Immature natural killer cell (primary cell): ENCODE results near the gene PNPLA8. TPM values are rescaled to one million over a fixed set of nuclear protein-coding genes. Genes with fewer than 3 reads are reported as not detected.
"Not testable (repeated sequence)": the region's sequence is repeated elsewhere in the genome, so short reads cannot be mapped to it uniquely, and the experiment has no call there.

ENCODE experiments used
- DNase-seq, 3 donors: peaks; one replicate each; pipeline ENCODE4 v3.0.0; 2022; ENCODE audit warnings: mixed read lengths in 1 of 3
- H3K27ac Mint-ChIP-seq, 6 donors: one replicate each; pipeline ENCODE4 v1.8.0; 2020; ENCODE audit warnings: mixed read lengths in 6 of 6, mild to moderate bottlenecking in 5 of 6, inconsistent platforms in 4 of 6, moderate library complexity in 3 of 6
- H3K27me3 Mint-ChIP-seq, 3 donors: one replicate each; pipeline ENCODE4 v1.8.0; 2020 to 2021; ENCODE audit warnings: low read depth in 3 of 3, mild to moderate bottlenecking in 3 of 3, mixed read lengths in 3 of 3, moderate library complexity in 3 of 3, inconsistent platforms in 1 of 3
- H3K36me3 Mint-ChIP-seq, 3 donors: one replicate each; pipeline ENCODE4 v1.8.0; 2020; ENCODE audit warnings: mixed read lengths in 3 of 3, inconsistent platforms in 2 of 3, mild to moderate bottlenecking in 2 of 3
- H3K4me1 Mint-ChIP-seq, 2 donors: one replicate each; pipeline ENCODE4 v1.8.0; 2020; ENCODE audit warnings: inconsistent platforms in 2 of 2, mild to moderate bottlenecking in 2 of 2, mixed read lengths in 2 of 2, moderate library complexity in 1 of 2
- H3K4me3 Mint-ChIP-seq, 5 donors: one replicate each; pipeline ENCODE4 v1.8.0; 2020; ENCODE audit warnings: mild to moderate bottlenecking in 5 of 5, mixed read lengths in 5 of 5, inconsistent platforms in 3 of 5, moderate library complexity in 3 of 5
- H3K9me3 Mint-ChIP-seq, 6 donors: one replicate each; pipeline ENCODE4 v1.8.0; 2020; ENCODE audit warnings: mild to moderate bottlenecking in 6 of 6, mixed read lengths in 6 of 6, inconsistent platforms in 4 of 6, moderate library complexity in 3 of 6
- polyA plus RNA-seq, 3 donors: library from polyadenylated mRNA; unstranded; fragments of 300-500 nt; fragmentation: Illumina TruSeq; gene quantifications; one replicate each; pipeline ENCODE4 v1.2.3, GENCODE V29; 2021

Gene PNPLA8
- polyA plus RNA-seq, 3 donors from 2014 or later: 16.8 to 35.4 (median 31.7) TPM

DNA sequence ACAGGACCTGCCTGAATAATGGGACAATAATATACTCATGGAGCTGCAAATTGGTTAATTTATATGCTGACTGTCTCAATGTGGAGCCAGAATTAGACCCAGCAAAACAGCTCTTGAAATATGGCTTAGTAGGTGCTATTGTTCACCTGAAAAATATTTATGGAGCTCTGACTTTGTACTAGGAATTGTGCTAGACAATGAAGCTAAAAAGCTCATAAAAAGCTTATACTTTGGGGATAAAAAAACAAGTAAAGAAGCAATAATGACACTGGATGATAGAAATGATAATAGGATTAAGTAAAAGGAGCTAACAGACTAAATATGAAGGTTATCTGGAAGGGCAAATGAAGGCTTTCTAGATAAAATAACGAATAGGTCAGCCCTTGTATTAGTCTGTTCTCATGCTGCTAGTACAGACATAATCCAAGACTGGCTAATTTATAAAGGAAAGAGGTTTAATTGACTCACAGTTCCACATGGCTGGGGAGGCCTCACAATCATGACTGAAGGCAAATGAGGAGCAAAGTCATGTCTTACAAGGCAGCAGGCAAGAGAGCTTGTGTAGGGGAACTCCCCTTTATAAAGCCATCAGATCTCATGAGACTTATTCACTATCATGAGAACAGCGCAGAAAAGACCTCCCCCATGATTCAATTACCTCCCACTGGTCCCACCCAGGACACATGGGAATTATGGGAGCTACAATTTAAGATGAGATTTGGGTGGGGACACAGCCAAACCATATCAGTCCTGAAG is 22.4 kb upstream of the PNPLA8 start:
- DNase-seq, H3K9me3 Mint-ChIP-seq, H3K27me3 Mint-ChIP-seq, H3K27ac Mint-ChIP-seq, H3K4me1 Mint-ChIP-seq, H3K4me3 Mint-ChIP-seq, H3K36me3 Mint-ChIP-seq: not testable (repeated sequence)

DNA sequence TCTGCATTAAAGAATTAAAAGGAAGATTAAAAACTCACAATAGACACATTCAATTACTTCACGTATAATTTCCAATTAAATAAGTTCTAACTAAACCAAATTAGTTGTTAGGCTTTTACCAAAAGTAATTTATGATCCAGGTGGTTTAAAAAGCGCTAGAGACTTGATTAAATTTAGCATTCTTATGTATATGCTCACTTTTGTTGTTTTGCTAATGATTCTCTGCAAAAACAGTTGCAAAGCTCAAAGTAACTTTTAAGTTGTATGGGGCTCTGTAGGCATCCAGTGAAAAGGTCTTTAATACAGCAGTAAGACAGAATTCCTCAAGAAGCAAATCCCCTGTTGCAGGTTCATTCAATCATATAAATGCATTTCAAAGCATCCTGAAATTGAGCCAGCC is 15.5 kb upstream of the PNPLA8 start:
- Mint-ChIP-seq H3K9me3 (no peaks in the 10 kb centered on the region), H3K4me3 (no peak overlapping the region), H3K27me3 (peaks cover 0 to 2% (median 0%) of the 10 kb centered on the region in 3 donors), H3K36me3 (no peaks in the 10 kb centered on the region), H3K27ac (no peak overlapping the region), H3K4me1 (no peaks in the 10 kb centered on the region)
- DNase-seq: no peak

DNA sequence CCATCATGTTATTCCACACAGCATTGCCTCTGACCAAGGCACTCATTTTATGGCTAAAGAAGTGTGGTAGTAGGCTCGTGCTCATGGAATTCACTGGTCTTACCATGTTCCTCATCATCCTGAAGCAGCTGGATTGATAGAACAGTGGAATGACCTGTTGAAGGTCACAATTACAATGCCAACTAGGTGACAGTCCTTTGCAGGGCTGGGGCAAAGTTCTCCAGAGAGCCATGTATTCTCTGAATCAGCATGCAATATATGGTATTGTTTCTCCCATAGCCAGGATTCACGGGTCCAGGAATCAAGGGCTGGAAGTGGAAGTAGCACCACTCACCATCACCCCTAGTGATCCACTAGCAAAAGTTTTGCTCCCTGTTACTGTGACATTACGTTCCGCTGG is 12.8 kb upstream of the PNPLA8 start:
- not testable (repeated sequence) for H3K4me3 Mint-ChIP-seq, H3K27me3 Mint-ChIP-seq, DNase-seq

DNA sequence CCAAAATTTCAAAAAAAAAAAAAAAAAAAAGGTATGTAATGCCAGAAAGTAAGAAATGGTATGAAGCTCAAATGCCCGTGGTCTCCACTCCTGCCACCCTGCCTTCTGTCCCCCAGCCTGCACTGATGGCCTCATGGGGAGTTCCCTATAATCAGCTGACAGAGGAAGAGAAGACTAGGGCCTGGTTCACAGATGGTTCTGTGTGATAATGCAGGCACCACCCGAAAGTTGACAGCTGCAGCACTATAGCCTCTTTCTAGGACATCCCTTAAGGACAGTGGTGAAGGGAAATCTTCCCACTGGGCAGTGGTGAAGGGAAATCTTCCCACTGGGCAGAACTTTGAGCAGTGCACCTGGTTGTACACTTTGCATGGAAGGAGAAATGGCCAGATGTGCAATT is 12.3 kb upstream of the PNPLA8 start:
- not testable (repeated sequence) for H3K9me3 Mint-ChIP-seq, H3K4me3 Mint-ChIP-seq, H3K27me3 Mint-ChIP-seq, H3K27ac Mint-ChIP-seq, DNase-seq, H3K4me1 Mint-ChIP-seq, H3K36me3 Mint-ChIP-seq

More for the DNA sequence above, 12.8 kb upstream of the PNPLA8 start:
- H3K27ac Mint-ChIP-seq, H3K36me3 Mint-ChIP-seq, H3K9me3 Mint-ChIP-seq, H3K4me1 Mint-ChIP-seq: not testable (repeated sequence)

DNA sequence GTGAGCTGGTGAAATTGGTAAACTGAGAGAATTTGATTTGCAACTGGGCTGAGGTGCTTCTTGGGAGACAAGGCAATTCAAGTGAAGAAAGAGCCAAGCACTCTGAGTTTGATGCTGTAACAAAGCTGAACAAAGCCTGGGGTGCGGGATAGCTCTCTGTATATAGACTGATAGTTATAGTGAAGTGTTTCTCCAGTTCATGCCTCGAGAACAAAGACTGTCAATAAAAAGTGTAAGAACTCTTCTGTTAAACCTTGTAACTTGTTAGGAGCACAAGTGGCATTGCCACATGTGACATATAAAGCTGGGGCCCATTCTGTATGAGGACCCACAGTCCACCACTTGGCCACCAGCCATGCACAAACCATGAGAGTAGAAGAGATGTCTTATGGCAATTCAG is 11.3 kb upstream of the PNPLA8 start:
- no peaks in the 10 kb centered on the region for H3K4me1 Mint-ChIP-seq
- H3K27ac Mint-ChIP-seq: no peak overlapping the region
- H3K36me3 Mint-ChIP-seq: peaks cover 0 to 6% (median 3%) of the 10 kb centered on the region in 3 donors
- no peak for DNase-seq
- no peak overlapping the region for H3K4me3 Mint-ChIP-seq
- H3K9me3 Mint-ChIP-seq: no peaks in the 10 kb centered on the region
- H3K27me3 Mint-ChIP-seq: peaks cover 0 to 9% (median 2%) of the 10 kb centered on the region in 3 donors

DNA sequence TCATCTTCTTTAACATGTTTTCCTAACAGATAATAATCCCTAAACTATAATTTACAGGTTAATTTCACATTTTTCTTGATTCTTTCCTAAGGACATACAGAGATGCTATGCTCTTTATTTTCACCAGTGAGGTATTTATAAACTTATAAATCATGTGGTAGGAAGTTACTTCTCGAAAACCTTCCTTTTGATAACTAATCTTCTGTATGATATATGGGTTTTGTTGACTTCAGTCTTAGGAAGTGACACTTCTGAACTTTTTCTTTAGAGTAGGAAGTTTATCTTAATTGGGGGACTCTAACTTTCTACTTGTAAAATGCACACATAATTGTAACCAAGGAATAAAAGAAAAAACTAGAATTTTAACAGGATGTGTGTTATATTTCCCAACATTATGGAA is 9.8 kb upstream of the PNPLA8 start:
- no peak overlapping the region for H3K4me3 Mint-ChIP-seq

DNA sequence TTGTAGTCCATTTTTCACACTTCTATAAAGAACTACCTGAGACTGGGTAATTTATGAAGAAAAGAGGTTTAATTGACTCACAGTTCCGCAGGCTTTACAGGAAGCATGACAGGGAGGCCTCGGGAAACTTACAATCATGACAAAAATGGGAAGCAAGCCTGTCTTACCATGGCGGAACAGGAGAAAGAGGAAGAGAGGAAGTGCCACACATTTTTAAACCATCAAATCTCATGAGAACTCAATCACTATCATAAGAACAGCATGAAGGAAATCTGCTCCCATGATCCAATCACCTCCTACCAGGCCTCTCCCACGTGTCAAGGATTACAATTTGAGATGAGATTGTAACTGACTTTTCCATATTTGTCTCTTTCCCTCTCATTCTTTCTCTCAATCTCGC is 9.3 kb upstream of the PNPLA8 start:
- no peak for DNase-seq
- peaks cover 2 to 9% (median 2%) of the 10 kb centered on the region in 3 donors for H3K27me3 Mint-ChIP-seq
- no peak overlapping the region for H3K27ac Mint-ChIP-seq
- H3K4me1 Mint-ChIP-seq: no peaks in the 10 kb centered on the region
- H3K4me3 Mint-ChIP-seq: no peak overlapping the region
- H3K36me3 Mint-ChIP-seq: peaks cover 0 to 9% (median 3%) of the 10 kb centered on the region in 3 donors
- H3K9me3 Mint-ChIP-seq: no peaks in the 10 kb centered on the region

More for the DNA sequence above, 9.8 kb upstream of the PNPLA8 start:
- Mint-ChIP-seq H3K9me3 (no peaks in the 10 kb centered on the region), H3K27me3 (peaks cover 2 to 9% (median 2%) of the 10 kb centered on the region in 3 donors), H3K36me3 (peaks cover 0 to 9% (median 3%) of the 10 kb centered on the region in 3 donors), H3K27ac (no peak overlapping the region), H3K4me1 (no peaks in the 10 kb centered on the region)
- no peak for DNase-seq

DNA sequence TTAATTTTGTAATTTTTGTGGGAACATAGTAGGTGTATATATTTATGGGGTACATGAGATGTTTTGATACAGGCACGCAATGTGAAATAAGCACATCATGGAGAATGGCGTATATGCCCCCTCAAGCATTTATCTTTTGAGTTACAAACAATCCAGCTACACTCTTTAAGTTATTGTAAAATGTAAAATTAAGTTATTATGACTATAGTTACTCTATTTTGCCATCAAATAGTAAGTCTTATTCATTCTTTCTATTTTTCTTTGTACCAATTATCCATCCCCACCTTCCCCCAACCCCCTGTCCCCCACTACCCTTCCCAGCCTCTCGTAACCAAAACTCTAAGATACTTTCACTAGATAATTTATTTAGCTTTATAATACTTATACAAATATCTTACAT is 7.8 kb upstream of the PNPLA8 start:
- Mint-ChIP-seq H3K9me3 (no peaks in the 10 kb centered on the region), H3K27me3 (peaks cover 0 to 9% (median 2%) of the 10 kb centered on the region in 3 donors), H3K4me1 (no peaks in the 10 kb centered on the region), H3K36me3 (peaks cover 0 to 9% (median 3%) of the 10 kb centered on the region in 3 donors), H3K27ac (no peak overlapping the region), H3K4me3 (no peak overlapping the region)
- no peak for DNase-seq

DNA sequence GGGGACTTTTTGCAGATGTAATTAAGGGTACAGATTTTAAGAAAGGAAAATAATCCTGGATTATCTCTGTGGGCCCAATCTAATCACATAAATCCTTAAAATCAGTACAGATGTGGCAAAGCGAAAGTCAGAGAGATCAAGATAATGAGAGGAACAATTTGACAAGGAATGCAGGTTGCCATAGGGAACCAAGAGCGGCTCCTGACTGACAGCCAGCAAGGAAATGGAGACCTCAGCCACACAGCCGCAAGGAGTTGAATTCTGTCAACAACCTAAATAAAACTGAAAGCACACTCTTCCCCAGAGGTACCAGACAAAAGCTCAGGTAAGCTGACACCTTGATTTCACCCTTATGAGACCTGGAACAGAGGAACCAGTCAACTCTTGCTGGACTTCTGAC is 3.4 kb upstream of the PNPLA8 start:
- peaks cover 12 to 15% of the 10 kb centered on the region in 2 donors for H3K4me1 Mint-ChIP-seq
- no peak overlapping the region for H3K27ac Mint-ChIP-seq
- no peak for DNase-seq
- peaks cover 0 to 3% (median 0%) of the 10 kb centered on the region in 3 donors for H3K36me3 Mint-ChIP-seq
- H3K4me3 Mint-ChIP-seq: no peak overlapping the region
- peaks cover 3 to 12% (median 9%) of the 10 kb centered on the region in 3 donors for H3K27me3 Mint-ChIP-seq
- no peaks in the 10 kb centered on the region for H3K9me3 Mint-ChIP-seq

DNA sequence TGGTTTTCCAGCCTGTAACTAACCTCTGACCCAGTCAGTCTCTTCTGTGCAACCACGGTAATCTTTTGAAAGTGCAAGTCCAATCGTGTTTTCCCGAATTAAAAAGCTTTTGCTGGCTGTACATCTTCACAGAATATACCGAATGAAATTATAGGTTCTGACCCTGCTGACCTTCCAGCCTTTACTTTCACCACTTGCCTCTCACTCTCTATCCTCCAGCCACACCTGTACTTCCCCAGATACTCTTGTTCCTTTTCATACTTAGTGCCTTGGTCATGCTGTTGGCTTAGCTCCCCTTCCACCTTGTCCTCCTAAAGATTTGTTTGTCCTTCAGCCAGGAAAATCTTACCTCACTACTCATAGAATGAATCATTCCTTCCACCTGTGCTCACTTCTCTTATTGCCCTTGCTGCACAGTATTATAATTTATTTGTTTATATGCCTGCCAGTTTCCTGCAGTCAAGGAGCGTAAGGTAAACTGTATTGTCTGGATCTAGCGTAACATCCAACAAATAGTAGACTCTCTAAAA is 2.3 kb upstream of the PNPLA8 start:
- peak overlapping the region in 4 of 5 donors; percentile 1 to 59 (median 34) for H3K4me3 Mint-ChIP-seq
- peaks cover 3 to 12% (median 7%) of the 10 kb centered on the region in 3 donors for H3K27me3 Mint-ChIP-seq
- peak overlapping the region in 4 of 6 donors; percentile 76 to 98 (median 80) for H3K27ac Mint-ChIP-seq
- H3K9me3 Mint-ChIP-seq: no peaks in the 10 kb centered on the region
- H3K36me3 Mint-ChIP-seq: peaks cover 0 to 3% (median 0%) of the 10 kb centered on the region in 3 donors
- DNase-seq: no peak
- peaks cover 23 to 24% of the 10 kb centered on the region in 2 donors for H3K4me1 Mint-ChIP-seq

DNA sequence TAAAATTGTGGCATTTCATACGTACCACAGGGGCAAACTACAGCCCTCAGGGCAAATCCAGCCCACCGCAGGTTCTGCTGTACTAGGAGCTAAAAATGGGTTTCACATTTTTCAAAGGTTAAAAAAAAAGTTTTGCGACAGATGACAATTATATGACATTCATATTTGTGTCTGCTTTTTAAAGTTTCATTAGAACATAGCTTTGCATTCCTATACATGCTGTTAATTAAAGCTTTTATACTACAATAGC is 758 bp upstream of the PNPLA8 start:
- Mint-ChIP-seq H3K27ac (peak overlapping the region; percentile 96 to 99 (median 98)), H3K36me3 (no peaks in the 10 kb centered on the region), H3K4me3 (peak overlapping the region; percentile 95 to 97 (median 96)), H3K27me3 (peaks cover 3 to 10% (median 7%) of the 10 kb centered on the region in 3 donors), H3K4me1 (peaks cover 33 to 34% of the 10 kb centered on the region in 2 donors), H3K9me3 (no peaks in the 10 kb centered on the region)
- DNase-seq: no peak

DNA sequence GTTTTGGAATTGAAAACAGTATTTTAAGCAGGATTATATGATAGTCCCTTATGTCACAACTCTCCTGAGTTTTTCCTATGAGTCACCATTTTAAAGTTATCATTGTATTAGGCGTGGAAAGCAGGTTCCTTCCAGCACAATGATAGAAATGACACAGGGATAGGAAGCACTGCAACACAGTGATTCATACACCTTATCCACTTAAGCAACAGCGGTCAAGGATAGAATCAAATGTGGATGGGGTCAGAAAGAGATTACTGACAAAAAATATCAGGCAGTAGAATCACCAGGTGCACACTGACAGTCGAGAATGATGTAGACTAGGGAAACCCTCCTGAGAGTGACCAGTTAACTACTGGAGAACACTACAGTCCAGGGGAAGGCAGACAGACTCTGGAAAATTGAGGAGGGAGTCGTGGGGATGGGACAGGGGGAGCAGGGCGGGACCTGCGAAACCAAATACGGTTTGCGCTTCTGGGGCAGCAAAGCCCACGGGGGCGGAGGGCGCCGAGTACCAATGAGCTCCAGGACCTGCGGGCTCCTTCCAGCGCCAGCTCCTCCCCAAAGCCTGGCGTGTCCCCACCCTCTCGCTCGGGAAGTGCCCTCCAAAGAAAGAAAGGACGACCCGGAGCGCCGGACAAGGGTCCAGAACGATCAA is 479 bp downstream of the PNPLA8 start:
- peak overlapping the region; percentile 96 to 99 (median 98) for H3K27ac Mint-ChIP-seq
- no peak for DNase-seq
- H3K36me3 Mint-ChIP-seq: peaks cover 0 to 4% (median 0%) of the 10 kb centered on the region in 3 donors
- H3K4me1 Mint-ChIP-seq: peaks cover 40 to 43% of the 10 kb centered on the region in 2 donors
- peak overlapping the region; percentile 95 to 97 (median 96) for H3K4me3 Mint-ChIP-seq
- no peaks in the 10 kb centered on the region for H3K9me3 Mint-ChIP-seq
- peaks cover 3 to 13% (median 7%) of the 10 kb centered on the region in 3 donors for H3K27me3 Mint-ChIP-seq

DNA sequence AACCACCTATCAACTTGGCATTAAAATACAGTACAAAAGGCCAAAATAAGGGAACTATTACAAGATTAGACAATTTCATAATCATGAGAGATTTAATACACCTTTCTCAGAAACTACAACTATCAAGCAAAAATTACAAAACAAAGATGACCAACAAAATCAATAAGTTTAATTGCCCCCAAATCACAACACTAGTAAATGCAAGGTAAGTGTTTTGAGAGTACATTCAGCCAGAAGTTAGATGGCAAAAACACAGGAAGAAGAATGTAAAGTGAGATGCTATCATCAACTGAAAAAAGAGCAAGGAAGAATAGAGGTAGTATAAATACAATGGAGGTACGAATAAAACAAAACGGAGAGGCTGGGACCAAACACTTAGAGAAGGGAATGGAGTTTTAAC is 3.2 kb downstream of the PNPLA8 start:
- Mint-ChIP-seq H3K27me3 (peaks cover 3 to 13% (median 7%) of the 10 kb centered on the region in 3 donors), H3K27ac (peak overlapping the region; percentile 1 to 26 (median 10)), H3K9me3 (no peaks in the 10 kb centered on the region), H3K36me3 (peaks cover 9 to 12% (median 11%) of the 10 kb centered on the region in 3 donors), H3K4me1 (peaks cover 46 to 60% of the 10 kb centered on the region in 2 donors), H3K4me3 (peak overlapping the region in 1 of 5 donors; percentile 0)
- no peak for DNase-seq

DNA sequence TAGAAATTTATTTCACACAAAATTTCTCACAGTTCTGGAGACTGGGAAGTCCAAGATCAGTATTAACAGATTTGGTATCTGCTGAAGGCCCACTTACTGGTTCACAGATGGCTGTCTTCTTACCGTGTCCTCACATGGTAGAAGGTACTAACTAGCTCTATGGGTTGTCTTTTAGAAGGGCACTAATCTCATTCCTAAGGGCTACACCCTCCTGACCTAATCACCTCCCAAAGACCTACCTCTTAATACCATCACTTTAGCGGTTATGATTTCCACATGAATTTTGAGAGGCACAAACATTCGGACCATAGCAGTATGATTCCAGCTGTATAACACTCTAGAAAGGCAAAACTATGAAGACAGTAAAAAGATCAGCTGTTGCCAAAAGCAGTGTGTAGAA is 8.0 kb downstream of the PNPLA8 start:
- no peak overlapping the region for H3K4me3 Mint-ChIP-seq
- H3K36me3 Mint-ChIP-seq: peaks cover 21 to 33% (median 22%) of the 10 kb centered on the region in 3 donors
- no peak for DNase-seq
- H3K27ac Mint-ChIP-seq: no peak overlapping the region
- peaks cover 23 to 43% of the 10 kb centered on the region in 2 donors for H3K4me1 Mint-ChIP-seq
- peaks cover 0 to 2% (median 0%) of the 10 kb centered on the region in 3 donors for H3K27me3 Mint-ChIP-seq
- no peaks in the 10 kb centered on the region for H3K9me3 Mint-ChIP-seq
